ENCODE data around the gene ABTB1. TPM values are rescaled to one million over a fixed set of nuclear protein-coding genes. Genes with fewer than 3 reads are reported as not detected.

The ABTB1 gene
- total RNA-seq, 1 experiment from 2014 or later, result 12.5 TPM

- DNase-seq (ENCODE audit: low spot score) (no peak), ATAC-seq (no peak)
- CTCF ChIA-PET, result interaction anchor here (3.3 kb wide), 1 partner anchor 12 kb away, joined by 29 read pairs; no protein-coding TSS in a partner anchor
- Mint-ChIP-seq H3K9me3 (peaks cover 11% of the 10 kb centered on the region), H3K4me3 (no peak overlapping the region), H3K36me3 (no peaks in the 10 kb centered on the region), H3K27me3 (ENCODE audit: low read depth) (no peaks in the 10 kb centered on the region), H3K27ac (no peak overlapping the region), H3K4me1 (peaks cover 28% of the 10 kb centered on the region)
- POLR2A ChIA-PET, result no interaction called here
- TF ChIP-seq RORB (CRISPR knock-in tag; IDR thresholded peaks at IDR 0.05) (no peak), ATF2 (CRISPR knock-in tag; IDR thresholded peaks at IDR 0.05; ENCODE audit: borderline replicate concordance, low read depth) (no peak), ZBTB21 (CRISPR knock-in tag; IDR thresholded peaks at IDR 0.05; ENCODE audit: borderline replicate concordance) (no peak), MXD4 (CRISPR knock-in tag; IDR thresholded peaks at IDR 0.05; ENCODE audit: borderline replicate concordance) (no peak), ERG (CRISPR knock-in tag; IDR thresholded peaks at IDR 0.05) (no peak), FOXP4 (CRISPR knock-in tag; IDR thresholded peaks at IDR 0.05) (no peak), ETV6 (CRISPR knock-in tag; IDR thresholded peaks at IDR 0.05) (no peak), GABPB1 (CRISPR knock-in tag; IDR thresholded peaks at IDR 0.05) (no peak), TCF7 (CRISPR knock-in tag; IDR thresholded peaks at IDR 0.05; ENCODE audit: low read depth) (no peak), SP1 (CRISPR knock-in tag; conservative IDR thresholded peaks at IDR 0.05) (no peak), SMAD4 (CRISPR knock-in tag; IDR thresholded peaks at IDR 0.05) (no peak), AFF4 (CRISPR knock-in tag; IDR thresholded peaks at IDR 0.05; ENCODE audit: borderline replicate concordance) (no peak), ATF6 (CRISPR knock-in tag; IDR thresholded peaks at IDR 0.05) (no peak), NR1H2 (CRISPR knock-in tag; IDR thresholded peaks at IDR 0.05) (no peak), ZNF281 (CRISPR knock-in tag; IDR thresholded peaks at IDR 0.05) (no peak), ZNF219 (CRISPR knock-in tag; IDR thresholded peaks at IDR 0.05; ENCODE audit: borderline replicate concordance) (no peak), HMGA2 (CRISPR knock-in tag; IDR thresholded peaks at IDR 0.05) (no peak)
- TF ChIP-seq, protein P1, sequence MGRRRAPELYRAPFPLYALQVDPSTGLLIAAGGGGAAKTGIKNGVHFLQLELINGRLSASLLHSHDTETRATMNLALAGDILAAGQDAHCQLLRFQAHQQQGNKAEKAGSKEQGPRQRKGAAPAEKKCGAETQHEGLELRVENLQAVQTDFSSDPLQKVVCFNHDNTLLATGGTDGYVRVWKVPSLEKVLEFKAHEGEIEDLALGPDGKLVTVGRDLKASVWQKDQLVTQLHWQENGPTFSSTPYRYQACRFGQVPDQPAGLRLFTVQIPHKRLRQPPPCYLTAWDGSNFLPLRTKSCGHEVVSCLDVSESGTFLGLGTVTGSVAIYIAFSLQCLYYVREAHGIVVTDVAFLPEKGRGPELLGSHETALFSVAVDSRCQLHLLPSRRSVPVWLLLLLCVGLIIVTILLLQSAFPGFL (CRISPR knock-in tag; IDR thresholded peaks at IDR 0.05; ENCODE audit: borderline replicate concordance), result no peak
- TF ChIP-seq, protein P2, sequence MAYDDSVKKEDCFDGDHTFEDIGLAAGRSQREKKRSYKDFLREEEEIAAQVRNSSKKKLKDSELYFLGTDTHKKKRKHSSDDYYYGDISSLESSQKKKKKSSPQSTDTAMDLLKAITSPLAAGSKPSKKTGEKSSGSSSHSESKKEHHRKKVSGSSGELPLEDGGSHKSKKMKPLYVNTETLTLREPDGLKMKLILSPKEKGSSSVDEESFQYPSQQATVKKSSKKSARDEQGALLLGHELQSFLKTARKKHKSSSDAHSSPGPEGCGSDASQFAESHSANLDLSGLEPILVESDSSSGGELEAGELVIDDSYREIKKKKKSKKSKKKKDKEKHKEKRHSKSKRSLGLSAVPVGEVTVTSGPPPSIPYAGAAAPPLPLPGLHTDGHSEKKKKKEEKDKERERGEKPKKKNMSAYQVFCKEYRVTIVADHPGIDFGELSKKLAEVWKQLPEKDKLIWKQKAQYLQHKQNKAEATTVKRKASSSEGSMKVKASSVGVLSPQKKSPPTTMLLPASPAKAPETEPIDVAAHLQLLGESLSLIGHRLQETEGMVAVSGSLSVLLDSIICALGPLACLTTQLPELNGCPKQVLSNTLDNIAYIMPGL (CRISPR knock-in tag; IDR thresholded peaks at IDR 0.05), result no peak
- TF ChIP-seq, protein P3, sequence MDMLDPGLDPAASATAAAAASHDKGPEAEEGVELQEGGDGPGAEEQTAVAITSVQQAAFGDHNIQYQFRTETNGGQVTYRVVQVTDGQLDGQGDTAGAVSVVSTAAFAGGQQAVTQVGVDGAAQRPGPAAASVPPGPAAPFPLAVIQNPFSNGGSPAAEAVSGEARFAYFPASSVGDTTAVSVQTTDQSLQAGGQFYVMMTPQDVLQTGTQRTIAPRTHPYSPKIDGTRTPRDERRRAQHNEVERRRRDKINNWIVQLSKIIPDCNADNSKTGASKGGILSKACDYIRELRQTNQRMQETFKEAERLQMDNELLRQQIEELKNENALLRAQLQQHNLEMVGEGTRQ (CRISPR knock-in tag; IDR thresholded peaks at IDR 0.05), result no peak
Observed at GRCh38 chr3:127708837-127709236, 36.1 kb downstream of the ABTB1 start.
